Cerebellar cortex (tissue), 1 donor: ENCODE measurements around the gene NAP1L1.
"Not testable (repeated sequence)": the region's sequence is repeated elsewhere in the genome, so short reads cannot be mapped to it uniquely, and the experiment has no call there.

ENCODE experiments used
- DNase-seq: peaks from one replicate; pipeline ENCODE4 v3.0.0-alpha.2; 2015; ENCODE audit warnings: low spot score

Gene NAP1L1

DNA sequence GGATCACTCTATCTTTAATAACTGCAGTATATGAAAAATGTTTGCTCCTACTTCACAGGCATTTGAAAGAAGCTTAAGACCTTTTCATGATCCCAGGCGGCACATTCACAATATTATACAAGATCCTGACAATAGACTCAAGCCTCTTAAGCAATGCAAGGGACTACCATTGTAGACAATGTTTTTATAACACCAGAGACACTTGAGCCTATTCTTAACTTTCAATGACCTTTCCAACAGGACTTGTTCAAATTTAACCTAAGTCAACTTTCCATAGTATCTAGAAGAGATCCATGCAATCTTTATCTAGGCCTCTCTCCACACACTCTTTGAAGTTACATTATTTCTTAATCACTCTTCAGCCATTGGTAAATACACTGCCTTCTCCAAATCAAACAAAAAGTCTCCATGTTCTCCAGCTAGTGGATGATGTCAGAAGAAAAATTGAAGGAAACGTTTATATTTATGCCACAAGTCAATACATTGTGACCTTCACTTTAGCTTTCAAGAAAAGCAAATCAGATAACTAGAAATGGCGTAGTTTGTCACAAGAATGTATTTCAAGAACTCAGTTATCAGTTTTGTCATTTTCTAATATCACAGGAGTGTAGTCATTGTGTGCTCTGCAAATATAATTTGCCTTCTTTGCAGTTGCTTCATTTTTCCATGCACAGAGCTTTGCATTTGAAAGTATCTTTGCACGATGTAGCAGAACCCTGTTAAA lies 94.1 kb downstream of the NAP1L1 start:
- no peak for DNase-seq

DNA sequence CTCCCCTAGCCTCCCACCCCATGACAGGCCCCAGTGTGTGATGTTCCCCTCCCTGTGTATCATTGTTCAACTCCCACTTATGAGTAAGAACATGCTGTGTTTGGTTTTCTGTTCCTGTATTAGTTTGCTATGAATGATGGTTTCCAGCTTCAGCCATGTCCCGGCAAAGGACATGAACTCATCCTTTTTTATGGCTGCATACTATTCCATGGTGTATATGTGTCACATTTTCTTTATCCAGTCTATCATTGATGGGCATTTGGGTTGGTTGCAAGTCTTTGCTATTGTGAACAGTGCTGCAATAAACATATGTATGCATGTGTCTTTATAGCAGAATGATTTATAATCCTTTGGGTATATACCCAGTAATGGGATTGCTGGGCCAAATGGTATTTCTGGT lies 96.8 kb downstream of the NAP1L1 start:
- not testable (repeated sequence) for DNase-seq
